ENCODE measurements around the gene AWAT1. TPM values are rescaled to one million over a fixed set of nuclear protein-coding genes. Genes with fewer than 3 reads are reported as not detected.
"Not testable (repeated sequence)": the region's sequence is repeated elsewhere in the genome, so short reads cannot be mapped to it uniquely, and the experiment has no call there.

AWAT1 gene
- total RNA-seq, 1 donor from 2014 or later, result not detected

- no peak for DNase-seq (ENCODE audit: extremely low read depth, low read depth, low spot score)
Observed at GRCh38 chrX:70260104-70260503, 25.6 kb downstream of the AWAT1 start, which contains the start of gene P2RY4. Gene P2RY4 (minus strand): TSS chrX:70260204. CDS start chrX:70259624, 580 bp downstream.

- DNase-seq (ENCODE audit: extremely low read depth, low read depth, low spot score), result no peak
Observed at GRCh38 chrX:70262952-70263567, 28.6 kb downstream of the AWAT1 start.

DNA sequence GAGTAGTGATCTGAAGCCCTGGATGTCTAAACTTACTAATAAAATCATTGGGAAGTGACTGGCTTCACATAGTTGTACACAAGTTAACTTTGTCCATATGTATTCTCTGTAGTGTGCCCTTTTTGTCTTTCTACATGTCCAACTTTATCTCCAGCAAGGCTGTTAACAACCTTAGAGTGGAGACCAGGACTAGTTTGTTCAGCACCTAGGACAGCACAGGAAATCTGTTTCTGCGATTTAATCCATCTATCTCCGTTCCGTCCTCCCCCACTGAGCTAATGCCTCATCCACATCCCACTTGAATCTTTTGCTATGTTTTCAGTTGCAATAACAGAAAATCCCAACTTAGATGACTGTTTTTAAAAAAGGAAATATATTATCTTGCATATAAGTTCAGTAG is 30.3 kb downstream of the AWAT1 start:
- no peak for DNase-seq (ENCODE audit: extremely low read depth, low read depth, low spot score)

GRCh38 chrX:70268034-70268433 is 33.6 kb downstream of the AWAT1 start, which contains the start of gene ARR3:
Gene ARR3 (plus strand): TSS chrX:70268334. CDS start chrX:70269386, 1,052 bp downstream.
- no peak for DNase-seq (ENCODE audit: extremely low read depth, low read depth, low spot score)

- not testable (repeated sequence) for DNase-seq (ENCODE audit: extremely low read depth, low read depth, low spot score)
Observed at GRCh38 chrX:70274029-70274428, 39.6 kb downstream of the AWAT1 start.

DNA sequence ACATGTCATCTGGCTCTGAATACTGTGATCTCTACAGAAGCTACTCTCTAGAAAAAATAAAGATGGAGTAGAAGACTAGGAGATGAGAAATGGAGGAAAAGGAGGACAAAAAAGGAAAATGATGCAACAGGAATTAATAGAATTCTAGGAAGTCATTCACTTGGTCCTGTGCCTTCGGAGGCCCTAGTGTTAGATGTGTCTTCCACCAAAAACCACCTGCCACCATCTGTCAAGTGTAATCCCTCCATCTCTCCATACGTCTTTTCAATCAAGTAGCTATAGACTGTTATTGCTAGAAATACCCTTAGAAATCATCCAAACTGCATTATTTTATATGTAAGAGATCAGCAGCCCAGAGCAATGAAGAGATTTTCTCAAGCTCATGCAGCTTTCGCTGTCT is 44.6 kb downstream of the AWAT1 start:
- DNase-seq (ENCODE audit: extremely low read depth, low read depth, low spot score), result no peak

- DNase-seq (ENCODE audit: extremely low read depth, low read depth, low spot score), result no peak
Observed at GRCh38 chrX:70280573-70280972, 46.1 kb downstream of the AWAT1 start.

DNA sequence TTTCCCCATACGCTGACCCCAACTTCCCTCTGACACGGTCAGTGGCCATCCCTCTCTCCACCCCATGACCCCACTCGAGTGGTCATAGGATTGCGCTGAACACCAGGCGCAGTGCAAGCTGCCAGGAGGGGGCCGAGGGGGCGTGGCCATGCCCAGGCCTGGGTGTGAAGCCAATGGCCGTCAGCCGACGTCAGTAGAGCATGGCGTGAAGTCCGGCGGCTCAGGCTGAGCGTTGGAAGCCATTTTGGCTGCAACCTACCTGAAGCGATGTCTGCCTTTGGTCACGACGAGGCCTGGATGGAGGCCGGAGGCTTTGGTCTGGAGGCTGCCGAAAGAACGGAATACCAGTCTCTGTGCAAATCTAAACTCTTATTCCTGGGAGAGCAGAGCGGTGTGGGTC is 47.5 kb downstream of the AWAT1 start, which contains the start of gene RAB41:
Gene RAB41 (plus strand): TSS at position 222 of the 400 bp plus-strand sequence. CDS start 46 bp downstream, at position 268.
- DNase-seq (ENCODE audit: extremely low read depth, low read depth, low spot score), result no peak

GRCh38 chrX:70289168-70289792 is 54.8 kb downstream of the AWAT1 start:
- DNase-seq (ENCODE audit: extremely low read depth, low read depth, low spot score), result no peak

Other genes starting within 250 kb of the AWAT1 start
- not detected in 2 replicates for gene AWAT2, start 184.7 kb upstream of the AWAT1 start, total RNA-seq
- gene OTUD6A, start 172.2 kb upstream of the AWAT1 start, total RNA-seq, result not detected in 2 replicates
- gene IGBP1, start 101.2 kb upstream of the AWAT1 start, total RNA-seq, result 35.4 and 59.7 TPM in 2 replicates
- not detected in 2 replicates for gene DGAT2L6, start 57.2 kb upstream of the AWAT1 start, total RNA-seq
- gene P2RY4, start 25.5 kb downstream of the AWAT1 start, total RNA-seq, result 0.12 TPM in 1 of 2 replicates, not detected in the other
- gene ARR3, start 33.7 kb downstream of the AWAT1 start, total RNA-seq, result not detected in 2 replicates
- gene RAB41, start 47.5 kb downstream of the AWAT1 start, total RNA-seq, result not detected in 2 replicates
- 32.9 and 46.6 TPM in 2 replicates for gene PDZD11, start 55.3 kb downstream of the AWAT1 start, total RNA-seq
- gene KIF4A, start 55.4 kb downstream of the AWAT1 start, total RNA-seq, result 4.5 and 6.3 TPM in 2 replicates
- not detected in 2 replicates for gene GDPD2, start 188.7 kb downstream of the AWAT1 start, total RNA-seq
- gene DLG3, start 210.2 kb downstream of the AWAT1 start, total RNA-seq, result 3.3 and 5.9 TPM in 2 replicates